Panc1 (cell line): ENCODE measurements around the gene SH2D3C.

Experiments used
- POLR2AphosphoS5 ChIP-seq: IDR thresholded peaks from 2 replicates; pipeline ENCODE4 v1.6.1; 2012; ENCODE audit warnings: mild to moderate bottlenecking, low read depth, low read length, moderate library complexity
- TCF7L2 ChIP-seq: IDR thresholded peaks from 2 replicates; pipeline ENCODE4 v1.6.1; 2011; ENCODE audit warnings: mild to moderate bottlenecking, low read depth, low read length, inconsistent platforms
- TF ChIP-seq, protein P1 (sequence below): fragments of 450-650 bp; IDR thresholded peaks from 2 replicates; pipeline ENCODE4 v1.5.1; 2017; ENCODE audit warnings: mild to moderate bottlenecking

DNA sequence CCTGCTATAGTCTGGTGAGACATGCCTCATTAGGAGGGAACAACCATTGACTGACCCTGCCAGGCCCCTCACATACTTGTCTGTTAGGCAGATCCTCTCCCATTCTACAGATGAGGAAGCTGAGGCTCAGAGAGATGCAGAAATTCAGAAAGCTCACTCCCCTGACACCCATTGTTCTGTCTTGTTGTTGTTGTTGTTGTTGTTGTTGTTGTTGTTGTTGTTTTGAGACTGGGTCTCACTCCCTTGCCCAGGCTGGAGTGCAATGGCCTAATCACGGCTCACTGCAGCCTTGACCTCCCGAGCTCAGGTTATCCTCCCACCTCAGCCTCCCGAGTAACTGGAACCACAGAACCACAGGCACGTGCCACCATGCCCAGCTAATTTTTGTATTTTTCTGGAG, 84.8 kb downstream of the SH2D3C start:
- TF ChIP-seq POLR2AphosphoS5 (no peak), TCF7L2 (no peak)
- TF ChIP-seq, protein P1, sequence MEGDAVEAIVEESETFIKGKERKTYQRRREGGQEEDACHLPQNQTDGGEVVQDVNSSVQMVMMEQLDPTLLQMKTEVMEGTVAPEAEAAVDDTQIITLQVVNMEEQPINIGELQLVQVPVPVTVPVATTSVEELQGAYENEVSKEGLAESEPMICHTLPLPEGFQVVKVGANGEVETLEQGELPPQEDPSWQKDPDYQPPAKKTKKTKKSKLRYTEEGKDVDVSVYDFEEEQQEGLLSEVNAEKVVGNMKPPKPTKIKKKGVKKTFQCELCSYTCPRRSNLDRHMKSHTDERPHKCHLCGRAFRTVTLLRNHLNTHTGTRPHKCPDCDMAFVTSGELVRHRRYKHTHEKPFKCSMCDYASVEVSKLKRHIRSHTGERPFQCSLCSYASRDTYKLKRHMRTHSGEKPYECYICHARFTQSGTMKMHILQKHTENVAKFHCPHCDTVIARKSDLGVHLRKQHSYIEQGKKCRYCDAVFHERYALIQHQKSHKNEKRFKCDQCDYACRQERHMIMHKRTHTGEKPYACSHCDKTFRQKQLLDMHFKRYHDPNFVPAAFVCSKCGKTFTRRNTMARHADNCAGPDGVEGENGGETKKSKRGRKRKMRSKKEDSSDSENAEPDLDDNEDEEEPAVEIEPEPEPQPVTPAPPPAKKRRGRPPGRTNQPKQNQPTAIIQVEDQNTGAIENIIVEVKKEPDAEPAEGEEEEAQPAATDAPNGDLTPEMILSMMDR, result no peak
